GM19328 (cell line): Measurements from ENCODE around the gene RDX.

ENCODE experiments used
- ATAC-seq: cut with Tn5 transposase; IDR thresholded peaks from one replicate; pipeline ENCODE4 v1.9.1; 2021; ENCODE audit warnings: mild to moderate bottlenecking, moderate library complexity; ENCODE audit not compliant: unreplicated experiment

Gene RDX

DNA sequence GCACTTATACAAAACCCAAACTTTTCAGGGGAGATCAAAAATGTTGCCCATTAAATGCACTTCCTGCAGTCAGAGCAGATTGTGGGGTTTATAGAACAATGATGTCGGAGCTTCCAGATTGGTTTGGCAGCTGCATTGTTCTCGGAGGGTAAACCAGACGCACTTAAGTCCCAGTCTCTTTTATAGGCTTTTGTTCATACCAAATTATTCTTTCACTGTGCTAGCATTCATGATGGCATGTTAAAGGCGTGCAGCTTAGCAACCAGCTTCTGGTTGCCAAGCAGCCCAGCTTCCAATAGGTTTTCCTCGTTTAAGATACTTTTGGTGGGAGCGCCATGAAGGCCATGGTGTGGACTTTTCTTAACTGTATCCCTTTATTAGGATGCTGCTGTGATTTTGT lies 162.3 kb downstream of the RDX start:
- ATAC-seq: no peak

DNA sequence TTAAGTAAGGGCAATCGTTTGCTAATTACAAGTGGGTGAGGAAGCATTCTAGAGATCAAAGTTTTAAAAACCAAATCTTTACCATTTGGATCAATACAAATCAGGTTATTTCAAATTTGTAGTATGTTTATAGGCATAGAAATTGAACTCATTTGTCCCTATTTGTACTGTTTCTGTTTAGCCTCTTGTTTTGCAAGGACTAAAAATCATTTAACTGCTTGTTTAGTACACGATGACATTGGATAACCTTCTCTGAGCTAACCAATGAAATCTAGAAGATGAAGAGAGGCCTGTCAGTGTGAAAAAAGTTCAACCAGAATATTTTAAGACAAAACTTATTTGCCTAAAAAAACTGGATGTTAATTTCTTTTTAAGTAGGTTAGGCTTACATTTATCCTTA lies 163.3 kb downstream of the RDX start:
- ATAC-seq: no peak

DNA sequence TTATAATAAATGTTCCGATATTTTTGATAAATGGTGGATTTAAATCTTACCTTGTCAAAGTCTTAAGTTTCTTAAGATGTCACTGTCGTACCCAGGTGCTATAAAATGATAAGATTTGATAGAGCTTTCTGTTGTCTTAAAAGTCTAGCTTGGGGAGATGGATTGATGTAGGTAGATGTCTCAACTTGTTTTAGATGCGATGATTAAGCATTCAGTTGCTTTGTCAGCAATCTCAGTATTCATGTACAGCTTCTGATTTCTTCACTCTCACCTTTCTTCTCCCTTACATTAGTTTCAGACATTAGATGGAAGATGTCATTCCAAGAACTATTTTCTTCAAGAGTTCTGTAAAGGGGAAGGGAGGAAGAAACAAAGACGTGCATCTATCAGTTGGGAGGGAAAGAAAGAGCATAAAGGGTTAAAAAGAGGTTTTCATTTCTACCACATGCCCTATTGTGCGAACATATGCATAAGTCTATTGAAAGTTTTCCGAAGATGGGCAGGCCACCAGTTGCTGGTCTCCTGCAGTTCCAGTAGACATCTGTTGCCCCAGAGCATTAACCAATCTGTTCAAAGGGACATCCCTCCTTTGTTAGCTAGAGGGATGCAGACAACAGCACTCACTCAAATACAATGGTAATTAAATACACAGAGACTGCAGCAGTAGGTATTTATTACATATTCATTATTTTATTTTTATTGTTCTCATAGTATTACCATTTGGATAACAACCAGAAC lies 164.9 kb downstream of the RDX start:
- no peak for ATAC-seq

DNA sequence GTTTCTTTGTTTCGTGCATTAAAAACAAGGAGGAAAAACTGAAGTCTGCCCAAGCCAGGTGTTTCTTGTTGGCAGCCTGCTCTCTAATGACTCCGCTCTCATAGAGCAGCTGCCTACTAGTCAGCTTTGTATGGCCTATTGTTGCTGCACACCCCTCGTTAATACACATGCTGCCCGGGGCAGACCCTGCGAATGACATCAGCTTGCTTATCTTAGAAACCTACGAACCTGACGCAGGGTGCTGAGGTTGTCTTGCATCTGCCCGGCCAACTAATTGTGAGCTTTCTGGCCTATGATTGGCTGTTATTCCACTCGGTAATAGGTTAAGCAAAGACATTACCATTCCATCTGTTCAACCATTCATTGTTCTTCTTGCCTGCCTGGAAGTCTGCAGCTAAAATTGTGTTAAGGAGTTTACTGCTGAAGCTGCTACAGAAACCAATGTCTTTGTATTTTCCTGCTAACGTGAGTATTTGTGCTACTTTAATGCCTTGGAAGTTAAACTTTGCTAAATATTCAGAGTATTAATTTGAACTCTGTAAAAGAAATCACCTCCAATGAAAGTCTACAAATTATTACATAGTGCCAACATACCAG lies 165.7 kb downstream of the RDX start:
- ATAC-seq: no peak

DNA sequence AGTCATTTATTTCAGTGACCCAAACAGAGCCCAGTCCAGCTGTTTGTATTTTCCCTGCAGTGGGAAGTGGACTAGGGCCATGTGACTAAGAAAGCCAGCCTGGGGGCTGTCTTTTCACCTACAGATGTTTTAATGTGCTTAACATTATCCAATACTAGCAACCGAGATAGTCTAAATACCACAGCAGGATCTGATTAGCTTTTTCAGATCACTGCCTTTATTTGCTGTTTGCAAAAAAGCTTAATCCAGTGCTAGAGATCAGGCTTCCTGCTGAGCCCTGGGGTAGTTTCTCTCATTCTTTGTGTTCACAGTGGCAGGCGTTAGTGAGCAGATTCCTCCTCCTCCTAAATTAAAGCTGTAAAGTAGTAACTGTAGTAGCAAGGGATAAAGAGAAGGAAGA lies 168.3 kb downstream of the RDX start:
- ATAC-seq: no peak

DNA sequence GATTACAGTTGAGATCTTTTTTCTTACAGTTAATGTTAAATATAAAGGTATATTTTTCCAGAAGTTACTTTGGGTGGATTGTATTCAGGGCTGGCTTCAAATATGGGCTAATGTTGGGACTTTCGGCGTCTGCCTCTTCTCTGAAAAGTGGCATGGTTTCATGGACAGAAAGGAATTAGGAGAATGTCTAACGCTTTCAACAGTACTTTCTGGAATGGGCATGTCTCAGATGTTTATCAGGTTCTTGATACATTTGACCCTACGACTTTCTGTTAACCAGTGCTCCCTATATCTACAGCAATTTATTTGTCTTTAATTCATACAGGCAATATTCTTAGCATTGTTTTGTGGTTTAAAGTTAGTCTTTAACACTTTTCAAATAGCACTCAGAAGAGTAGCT lies 169.5 kb downstream of the RDX start:
- ATAC-seq: no peak

DNA sequence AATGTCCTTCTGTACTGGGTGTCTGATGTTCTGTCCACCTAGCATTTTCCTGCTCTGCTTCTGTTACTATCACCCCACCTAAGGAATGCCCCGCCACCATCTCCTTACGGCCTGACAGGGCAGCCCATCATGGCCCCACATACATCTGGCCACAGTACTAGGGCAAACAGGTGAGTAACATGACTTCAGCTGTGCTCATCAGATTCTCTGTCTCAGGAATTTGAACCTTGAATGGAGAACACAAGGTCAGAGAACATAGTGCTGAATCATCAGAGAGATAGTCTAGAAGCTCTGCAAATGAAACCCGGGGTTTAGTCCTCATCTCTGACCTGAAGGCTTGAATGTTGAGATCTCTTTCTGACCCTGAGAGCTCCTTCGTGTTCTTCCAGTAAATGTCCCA lies 170.8 kb downstream of the RDX start:
- ATAC-seq: no peak
